Stomach (tissue), 19 donors: ENCODE measurements around the gene IL23A. TPM values are rescaled to one million over a fixed set of nuclear protein-coding genes. Genes with fewer than 3 reads are reported as not detected.

Experiments used
- DNase-seq, 2 donors: peaks; one replicate each; pipeline versions ENCODE4 v3.0.0 to v3.0.0-alpha.2; 2013 to 2019
- H3K27ac ChIP-seq, 5 donors: fragments of 200-600 bp in 4 of 5; sonication (generic) in 4 of 5; one replicate each; pipeline ENCODE4 v1.5.1; 2013 to 2019; ENCODE audit warnings: mild to moderate bottlenecking in 1 of 5, moderate library complexity in 1 of 5
- H3K27me3 ChIP-seq, 3 donors: fragments of 200-600 bp; sonication (generic); one replicate each; pipeline ENCODE4 v1.5.1; 2017 to 2019; ENCODE audit warnings: mixed run types in 1 of 3
- H3K36me3 ChIP-seq, 4 donors: fragments of 200-600 bp; sonication (generic); 1 replicate in 3 of 4; 2 replicates in 1 of 4; pipeline ENCODE4 v1.5.1; 2016 to 2019
- H3K4me1 ChIP-seq, 4 donors: fragments of 200-600 bp; sonication (generic); one replicate each; pipeline ENCODE4 v1.5.1; 2016 to 2019
- H3K4me3 ChIP-seq, 4 donors: fragments of 200-600 bp; sonication (generic) in 3 of 4; one replicate each; pipeline ENCODE4 v1.5.1; 2016 to 2019; ENCODE audit warnings: mild to moderate bottlenecking in 1 of 4
- H3K9me3 ChIP-seq, 4 donors: fragments of 200-600 bp; sonication (generic); one replicate each; pipeline ENCODE4 v1.5.1; 2016 to 2019
- CTCF ChIP-seq, 7 experiments: fragments of 450-650 bp in 4 of 7; fragments of 200-600 bp in 3 of 7; sonication (generic) in 3 of 7; IDR thresholded peaks; one replicate each; pipeline ENCODE4 v1.5.1; 2016 to 2019; ENCODE audit warnings: antibody characterized with exemption in 7 of 7, control low read depth in 2 of 7, mild to moderate bottlenecking in 1 of 7
- EP300 ChIP-seq: sonication (generic); formaldehyde crosslinking; IDR thresholded peaks from one replicate; pipeline ENCODE4 v1.6.1; 2017; ENCODE audit warnings: antibody characterized with exemption
- POLR2A ChIP-seq, 4 donors: fragments of 450-650 bp; IDR thresholded peaks; one replicate each; pipeline ENCODE4 v1.6.1; 2016; ENCODE audit warnings: antibody characterized with exemption in 4 of 4, control low read depth in 2 of 4, mild to moderate bottlenecking in 1 of 4, moderate library complexity in 1 of 4
- POLR2AphosphoS5 ChIP-seq, 3 donors: sonication (generic); formaldehyde crosslinking; IDR thresholded peaks; one replicate each; pipeline ENCODE4 v1.6.1; 2016; ENCODE audit warnings: antibody characterized with exemption in 3 of 3
- WGBS, 5 donors: extraction: QIAGEN DNeasy Blood & Tissue Kit in 3 of 5; methylation state at CpG; one replicate each; pipeline versions ENCODE4 v1.1.5 to v1.1.7; 2013 to 2018; 5-methylcytosine and 5-hydroxymethylcytosine counted together
- intact Hi-C: fragments of 100-400 bp; cut with DNase I; formaldehyde crosslinking; loops from one replicate; pipeline ENCODE4 v1.15.1; 2023; ENCODE audit warnings: low total_unique reads
- long read RNA-seq, 10 donors: transcript quantifications; one replicate each; lab custom pipeline, GENCODE V29; 2026
- polyA plus RNA-seq, 3 donors: library from polyadenylated mRNA; stranded (reverse); fragments of 200-250 nt; gene quantifications; one replicate each; pipeline ENCODE4 v1.2.3, GENCODE V29; 2013
- total RNA-seq, 5 donors: library from RNA; depleted of rRNA; stranded (reverse); fragments of >200 nt; gene quantifications; one replicate each; pipeline versions ENCODE4 v1.1.0 to v1.2.3, GENCODE V29; 2014 to 2016
- donor health status: healthy with polysubstance abuse.
- donor health status: Bipolar disorder and iron deficiency.
- donor health status: healthy.

Gene IL23A
- total RNA-seq, result 1 to 10 TPM in 1 of 5 donors, not detected in 4; 1.1 TPM
- 1 to 10 TPM in 1 of 3 donors, under 1 TPM in 1, not detected in 1; 0.56 to 1.9 TPM for polyA plus RNA-seq
- long read RNA-seq, donor 1, result 0 reads
- long read RNA-seq, donor 2, result 0 reads
- long read RNA-seq, donor 3, result 0 reads
- long read RNA-seq, donor 4, result 0 reads
- long read RNA-seq, donor 5, result 0 reads
- long read RNA-seq, donor 6, result 0 reads
- long read RNA-seq, donor 7, result 0 reads
- long read RNA-seq, donor 8, partial matches to known transcripts, result 0 of 1 reads
- long read RNA-seq, donor 8, other reads (novel, unspliced or antisense), result 0 of 1 reads
- long read RNA-seq, donor 9, result 0 reads
- long read RNA-seq, donor 10, result 0 reads

- Histone ChIP-seq H3K9me3 (no peaks in the 10 kb centered on the region), H3K4me3 (no peak within 1 kb of the TSS), H3K27me3 (no peaks in the 10 kb centered on the region), H3K4me1 (peaks cover 0 to 19% (median 5%) of the 10 kb centered on the region in 4 donors), H3K27ac (peak within 1 kb of the TSS in 3 of 5 donors; percentile 33 to 53 (median 49)), H3K36me3 (peaks cover 11 to 28% (median 25%) of the 10 kb centered on the region in 4 donors)
- WGBS, 5 donors, result 26 to 32% (median 30%) methylated on average over 9 of the region's 9 CpGs
- intact Hi-C loops, result no loop called here
- peak in 1 of 2 donors; percentile 72 for DNase-seq
- TF ChIP-seq CTCF (IDR thresholded peaks at IDR 0.05) (no peak), POLR2A (IDR thresholded peaks at IDR 0.05) (no peak), POLR2AphosphoS5 (IDR thresholded peaks at IDR 0.05) (no peak), EP300 (no peak)
Measured at GRCh38 chr12:56338308-56339157, at the start of gene IL23A. Gene IL23A, plus strand, starts transcription at chr12:56338884. Its CDS starts 161 bp downstream, at chr12:56339045.

GRCh38 chr12:56293795-56294194, 44.9 kb upstream of the IL23A start:
- H3K36me3 ChIP-seq, result peaks cover 7 to 63% (median 48%) of the 10 kb centered on the region in 4 donors
- no peaks in the 10 kb centered on the region for H3K9me3 ChIP-seq
- intact Hi-C loops, result no loop called here
- no peaks in the 10 kb centered on the region for H3K27me3 ChIP-seq
- H3K4me1 ChIP-seq, result peaks cover 22 to 83% (median 54%) of the 10 kb centered on the region in 4 donors
- no peak for DNase-seq
- no peak overlapping the region for H3K27ac ChIP-seq
- WGBS, 5 donors, result 60 to 83% (median 65%) methylated on average over 5 of the region's 5 CpGs
- no peak overlapping the region for H3K4me3 ChIP-seq
- no peak for TF ChIP-seq POLR2AphosphoS5 (IDR thresholded peaks at IDR 0.05)
- no peak for TF ChIP-seq EP300
- no peak for TF ChIP-seq CTCF (IDR thresholded peaks at IDR 0.05)
- no peak for TF ChIP-seq POLR2A (IDR thresholded peaks at IDR 0.05)

GRCh38 chr12:56296295-56296694, 42.4 kb upstream of the IL23A start:
- H3K27me3 ChIP-seq, result no peaks in the 10 kb centered on the region

More at GRCh38 chr12:56296295-56296694, 42.4 kb upstream of the IL23A start:
- intact Hi-C loops, result no loop called here
- Histone ChIP-seq H3K9me3 (no peaks in the 10 kb centered on the region), H3K4me1 (peaks cover 38 to 81% (median 61%) of the 10 kb centered on the region in 4 donors), H3K4me3 (no peak overlapping the region), H3K36me3 (peaks cover 3 to 47% (median 29%) of the 10 kb centered on the region in 4 donors), H3K27ac (no peak overlapping the region)
- TF ChIP-seq CTCF (IDR thresholded peaks at IDR 0.05) (no peak), EP300 (no peak), POLR2A (IDR thresholded peaks at IDR 0.05) (no peak), POLR2AphosphoS5 (IDR thresholded peaks at IDR 0.05) (no peak)
- DNase-seq, result no peak
- WGBS, 5 donors, result 59 to 82% (median 77%) methylated on average over 5 of the region's 5 CpGs
